ENCODE data around the gene OR2V1. TPM values are rescaled to one million over a fixed set of nuclear protein-coding genes. Genes with fewer than 3 reads are reported as not detected.
A peak's percentile ranks its signal among the peaks of the same experiment; 100 is the strongest.
"Not testable (repeated sequence)": the region's sequence is repeated elsewhere in the genome, so short reads cannot be mapped to it uniquely, and the experiment has no call there.

Gene OR2V1
- total and polyA plus RNA-seq, 8 donors = 0.06 TPM; not detected in 6

- Histone ChIP-seq H3K4me1 (no peaks in the 10 kb centered on the region), H3K36me3 (no peaks in the 10 kb centered on the region), H3K9me3 (no peaks in the 10 kb centered on the region), H3K4me3 (no peak overlapping the region), H3K27ac (no peak overlapping the region), H3K27me3 (peaks cover under 1 to 71% of the 10 kb centered on the region in 2 donors)
- ATAC-seq = no peak
- DNase-seq = no peak
- intact Hi-C loops (cut with DNase I) = no loop called here
- no peak for TF ChIP-seq CTCF (IDR thresholded peaks at IDR 0.05)
Observed at GRCh38 chr5:181105391-181106025, 25.5 kb downstream of the OR2V1 start.

GRCh38 chr5:181104606-181105390, 26.2 kb downstream of the OR2V1 start:
- ATAC-seq; H3K4me3 ChIP-seq; H3K36me3 ChIP-seq; intact Hi-C loops (cut with DNase I); DNase-seq; H3K4me1 ChIP-seq; H3K9me3 ChIP-seq; H3K27ac ChIP-seq: not testable (repeated sequence)
- peaks cover 7 to 71% of the 10 kb centered on the region in 2 donors for H3K27me3 ChIP-seq

- intact Hi-C loops (cut with DNase I); H3K27ac ChIP-seq; H3K4me1 ChIP-seq; H3K36me3 ChIP-seq; DNase-seq; H3K4me3 ChIP-seq; ATAC-seq; H3K9me3 ChIP-seq: not testable (repeated sequence)
- peaks cover 11 to 71% of the 10 kb centered on the region in 2 donors for H3K27me3 ChIP-seq
Observed at GRCh38 chr5:181104259-181104568, 26.8 kb downstream of the OR2V1 start.

GRCh38 chr5:181101930-181102674, 28.9 kb downstream of the OR2V1 start:
- ATAC-seq; intact Hi-C loops (cut with DNase I); H3K36me3 ChIP-seq: not testable (repeated sequence)

GRCh38 chr5:181101030-181101641, 29.8 kb downstream of the OR2V1 start:
- H3K27me3 ChIP-seq = peaks cover 16 to 48% of the 10 kb centered on the region in 2 donors
- H3K9me3 ChIP-seq; H3K36me3 ChIP-seq; H3K4me3 ChIP-seq; DNase-seq; H3K27ac ChIP-seq; intact Hi-C loops (cut with DNase I); H3K4me1 ChIP-seq: not testable (repeated sequence)
- ATAC-seq = peak; percentile 32

More at GRCh38 chr5:181101930-181102674, 28.9 kb downstream of the OR2V1 start:
- not testable (repeated sequence) for H3K4me1 ChIP-seq, H3K27ac ChIP-seq, H3K9me3 ChIP-seq, H3K4me3 ChIP-seq, DNase-seq
- H3K27me3 ChIP-seq = peaks cover 16 to 57% of the 10 kb centered on the region in 2 donors

GRCh38 chr5:181100121-181100875, 30.7 kb downstream of the OR2V1 start:
- ATAC-seq (no peak), DNase-seq (no peak)
- H3K27me3 ChIP-seq = peaks cover 16 to 39% of the 10 kb centered on the region in 2 donors
- no peaks in the 10 kb centered on the region for H3K9me3 ChIP-seq
- no peak overlapping the region for H3K27ac ChIP-seq
- no peaks in the 10 kb centered on the region for H3K4me1 ChIP-seq
- no peak overlapping the region for H3K4me3 ChIP-seq
- H3K36me3 ChIP-seq = no peaks in the 10 kb centered on the region
- no peak for TF ChIP-seq CTCF (IDR thresholded peaks at IDR 0.05)
- intact Hi-C loops (cut with DNase I) = no loop called here
